Measurements from ENCODE around the gene NR4A2. TPM values are rescaled to one million over a fixed set of nuclear protein-coding genes. Genes with fewer than 3 reads are reported as not detected.

Gene NR4A2
- polyA plus RNA-seq, 1 donor (not counting 4 experiments of a cell fraction or from before 2014, with no cell fraction given), result 4.5 TPM

GRCh38 chr2:156305121-156305520 is 27.4 kb downstream of the NR4A2 start:
- dilution Hi-C loops (cut with MboI; ENCODE audit: extremely low pct_ligation_motif_present, low sequenced_read_pairs), result no loop called here
- Histone ChIP-seq H3K4me1 (ENCODE audit: control insufficient read depth, extremely low read depth, insufficient read depth, low read length) (no peaks in the 10 kb centered on the region), H3K27me3 (ENCODE audit: control insufficient read depth, extremely low read depth, insufficient read depth, low read length) (no peaks in the 10 kb centered on the region), H3K4me3 (ENCODE audit: control insufficient read depth in 2 of 3, extremely low read depth in 1 of 3, insufficient read depth in 2 of 3, low read depth in 1 of 3, low read length in 3 of 3) (no peak overlapping the region), H3K27ac (ENCODE audit: control insufficient read depth, insufficient read depth, low read length) (no peak overlapping the region), H3K9me3 (ENCODE audit: control insufficient read depth, low read depth, low read length) (no peaks in the 10 kb centered on the region), H2AFZ (ENCODE audit: control insufficient read depth, low read length) (no peak overlapping the region), H4K20me1 (ENCODE audit: control insufficient read depth, extremely low read depth, insufficient read depth, low read length) (no peaks in the 10 kb centered on the region), H3K36me3 (ENCODE audit: control insufficient read depth in 2 of 2, extremely low read depth in 1 of 2, insufficient read depth in 2 of 2, low read length in 2 of 2) (no peaks in the 10 kb centered on the region), H3K4me2 (ENCODE audit: control insufficient read depth, extremely low read depth, insufficient read depth, low read depth, low read length) (no peak overlapping the region), H3K9me1 (ENCODE audit: control insufficient read depth, extremely low read depth, insufficient read depth, low read length) (no peaks in the 10 kb centered on the region), H3K79me2 (ENCODE audit: control insufficient read depth, insufficient read depth, low read length) (no peaks in the 10 kb centered on the region), H3K9ac (ENCODE audit: control insufficient read depth, extremely low read depth, insufficient read depth, low read length) (no peak overlapping the region)
- FAIRE-seq, result no peak
- DNase-seq (ENCODE audit: low read depth, low spot score), result no peak
- TF ChIP-seq EZH2 (IDR thresholded peaks at IDR 0.05; ENCODE audit: low read length), result no peak
- no peak for TF ChIP-seq CTCF (optimal IDR thresholded peaks at IDR 0.05 in 1 of 3, IDR thresholded peaks at IDR 0.05 in 1 of 3, conservative IDR thresholded peaks at IDR 0.05 in 1 of 3; ENCODE audit: extremely low read depth in 1 of 3, insufficient read depth in 2 of 3, low read length in 3 of 3)

- H3K4me1 ChIP-seq (ENCODE audit: control insufficient read depth, extremely low read depth, insufficient read depth, low read length), result no peaks in the 10 kb centered on the region
- H4K20me1 ChIP-seq (ENCODE audit: control insufficient read depth, extremely low read depth, insufficient read depth, low read length), result no peaks in the 10 kb centered on the region
- no peaks in the 10 kb centered on the region for H3K79me2 ChIP-seq (ENCODE audit: control insufficient read depth, insufficient read depth, low read length)
- no peaks in the 10 kb centered on the region for H3K9me1 ChIP-seq (ENCODE audit: control insufficient read depth, extremely low read depth, insufficient read depth, low read length)
- DNase-seq (ENCODE audit: low read depth, low spot score), result no peak
- H3K4me3 ChIP-seq (ENCODE audit: control insufficient read depth in 2 of 3, extremely low read depth in 1 of 3, insufficient read depth in 2 of 3, low read depth in 1 of 3, low read length in 3 of 3), result no peak overlapping the region
- dilution Hi-C loops (cut with MboI; ENCODE audit: extremely low pct_ligation_motif_present, low sequenced_read_pairs), result no loop called here
- TF ChIP-seq CTCF (optimal IDR thresholded peaks at IDR 0.05 in 1 of 3, IDR thresholded peaks at IDR 0.05 in 1 of 3, conservative IDR thresholded peaks at IDR 0.05 in 1 of 3; ENCODE audit: extremely low read depth in 1 of 3, insufficient read depth in 2 of 3, low read length in 3 of 3) (no peak), EZH2 (IDR thresholded peaks at IDR 0.05; ENCODE audit: low read length) (no peak)
- H3K36me3 ChIP-seq (ENCODE audit: control insufficient read depth in 2 of 2, extremely low read depth in 1 of 2, insufficient read depth in 2 of 2, low read length in 2 of 2), result no peaks in the 10 kb centered on the region
- H3K27ac ChIP-seq (ENCODE audit: control insufficient read depth, insufficient read depth, low read length), result no peak overlapping the region
- H3K4me2 ChIP-seq (ENCODE audit: control insufficient read depth, extremely low read depth, insufficient read depth, low read depth, low read length), result no peak overlapping the region
- no peak overlapping the region for H2AFZ ChIP-seq (ENCODE audit: control insufficient read depth, low read length)
- FAIRE-seq, result no peak
- H3K9me3 ChIP-seq (ENCODE audit: control insufficient read depth, low read depth, low read length), result no peaks in the 10 kb centered on the region
- H3K9ac ChIP-seq (ENCODE audit: control insufficient read depth, extremely low read depth, insufficient read depth, low read length), result no peak overlapping the region
- H3K27me3 ChIP-seq (ENCODE audit: control insufficient read depth, extremely low read depth, insufficient read depth, low read length), result no peaks in the 10 kb centered on the region
These were observed 32.2 kb downstream of the NR4A2 start for GRCh38 chr2:156300337-156300736.

Data from keratinocyte (primary cell).